22Rv1 (cell line): ENCODE data around the gene FUT6.

ENCODE experiments used
- ZFX ChIP-seq: fragments of 450-650 bp; IDR thresholded peaks from 2 replicates; pipeline ENCODE4 v1.6.1; 2017; ENCODE audit warnings: antibody characterized with exemption, borderline replicate concordance
- TF ChIP-seq, protein P1 (sequence below): fragments of 450-650 bp; IDR thresholded peaks from 2 replicates; pipeline ENCODE4 v1.5.1; 2017; ENCODE audit warnings: mild to moderate bottlenecking

DNA sequence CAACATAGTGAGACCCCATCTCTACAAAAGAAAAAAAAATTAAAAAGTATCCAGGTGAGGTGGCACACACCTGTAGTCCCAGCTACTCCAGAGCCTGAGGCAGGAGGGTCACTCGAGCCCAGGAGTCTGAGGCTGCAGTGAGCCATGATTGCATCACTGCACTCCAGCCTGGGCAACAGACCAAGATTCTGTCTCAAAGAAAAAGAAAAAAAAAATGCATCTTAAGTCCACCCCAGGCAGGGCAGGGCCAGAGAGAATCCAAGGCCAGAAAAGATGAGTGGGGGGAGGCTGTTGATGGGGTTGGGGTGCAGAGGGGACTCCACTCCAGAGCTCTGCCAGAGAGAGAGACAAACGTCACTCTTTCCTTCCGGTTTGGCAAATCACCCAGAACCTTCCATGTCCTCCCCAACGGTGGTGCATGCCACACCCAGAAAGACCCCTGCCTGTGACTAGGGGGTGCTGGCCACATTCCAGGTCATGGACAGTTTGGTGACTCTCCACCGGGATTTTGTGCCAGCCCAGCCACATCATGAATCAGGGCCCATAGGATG lies 11.3 kb upstream of the FUT6 start:
- TF ChIP-seq, protein P1, sequence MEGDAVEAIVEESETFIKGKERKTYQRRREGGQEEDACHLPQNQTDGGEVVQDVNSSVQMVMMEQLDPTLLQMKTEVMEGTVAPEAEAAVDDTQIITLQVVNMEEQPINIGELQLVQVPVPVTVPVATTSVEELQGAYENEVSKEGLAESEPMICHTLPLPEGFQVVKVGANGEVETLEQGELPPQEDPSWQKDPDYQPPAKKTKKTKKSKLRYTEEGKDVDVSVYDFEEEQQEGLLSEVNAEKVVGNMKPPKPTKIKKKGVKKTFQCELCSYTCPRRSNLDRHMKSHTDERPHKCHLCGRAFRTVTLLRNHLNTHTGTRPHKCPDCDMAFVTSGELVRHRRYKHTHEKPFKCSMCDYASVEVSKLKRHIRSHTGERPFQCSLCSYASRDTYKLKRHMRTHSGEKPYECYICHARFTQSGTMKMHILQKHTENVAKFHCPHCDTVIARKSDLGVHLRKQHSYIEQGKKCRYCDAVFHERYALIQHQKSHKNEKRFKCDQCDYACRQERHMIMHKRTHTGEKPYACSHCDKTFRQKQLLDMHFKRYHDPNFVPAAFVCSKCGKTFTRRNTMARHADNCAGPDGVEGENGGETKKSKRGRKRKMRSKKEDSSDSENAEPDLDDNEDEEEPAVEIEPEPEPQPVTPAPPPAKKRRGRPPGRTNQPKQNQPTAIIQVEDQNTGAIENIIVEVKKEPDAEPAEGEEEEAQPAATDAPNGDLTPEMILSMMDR = no peak
- no peak for TF ChIP-seq ZFX
